Right lobe of liver (tissue), 6 donors: ENCODE measurements around the gene CAPN7. TPM values are rescaled to one million over a fixed set of nuclear protein-coding genes. Genes with fewer than 3 reads are reported as not detected.

Experiments used
- ATAC-seq, 4 donors: fragments of 200-7000 bp; cut with Tn5 transposase; one replicate each; pipeline ENCODE4 v1.9.1; 2020; ENCODE audit warnings: mild to moderate bottlenecking in 4 of 4, moderate library complexity in 4 of 4
- DNase-seq, 3 donors: peaks; one replicate each; pipeline ENCODE4 v3.0.0-alpha.2; 2020
- H3K27ac ChIP-seq, 3 donors: fragments of 200-600 bp; one replicate each; pipeline ENCODE4 v1.8.0; 2022
- H3K27me3 ChIP-seq, 2 donors: fragments of 200-600 bp; one replicate each; pipeline ENCODE4 v1.8.0; 2022
- H3K36me3 ChIP-seq, 4 donors: fragments of 200-600 bp; sonication (generic) in 1 of 4; one replicate each; pipeline versions ENCODE4 v1.5.1 to v1.8.0; 2017 to 2022; ENCODE audit warnings: control low read depth in 1 of 4
- H3K4me1 ChIP-seq, 4 donors: fragments of 200-600 bp; sonication (generic) in 1 of 4; one replicate each; pipeline versions ENCODE4 v1.5.1 to v1.8.0; 2017 to 2022; ENCODE audit warnings: control low read depth in 1 of 4
- H3K4me3 ChIP-seq, 3 donors: fragments of 200-600 bp; one replicate each; pipeline ENCODE4 v1.8.0; 2022
- H3K9me3 ChIP-seq, 4 donors: fragments of 200-600 bp; sonication (generic) in 1 of 4; one replicate each; pipeline versions ENCODE4 v1.5.1 to v1.8.0; 2017 to 2022; ENCODE audit warnings: control low read depth in 1 of 4
- CTCF ChIP-seq, 4 donors: fragments of 200-600 bp in 3 of 4; fragments of 450-650 bp in 1 of 4; IDR thresholded peaks; one replicate each; pipeline versions ENCODE4 v1.5.1 to v1.8.0; 2016 to 2022; ENCODE audit warnings: antibody characterized with exemption in 4 of 4, mild to moderate bottlenecking in 2 of 4
- POLR2A ChIP-seq: fragments of 450-650 bp; IDR thresholded peaks from one replicate; pipeline ENCODE4 v1.6.1; 2017; ENCODE audit warnings: antibody characterized with exemption, mild to moderate bottlenecking
- WGBS: methylation state at CpG from one replicate; pipeline ENCODE4 v1.1.6; 2018; ENCODE audit warnings: low coverage, low lambda C conversion rate; ENCODE audit not compliant: insufficient coverage; ENCODE audit errors: missing lambda C conversion rate; 5-methylcytosine and 5-hydroxymethylcytosine counted together
- intact Hi-C, 2 donors: fragments of 100-400 bp; cut with DNase I; formaldehyde crosslinking; loops; one replicate each; pipeline versions ENCODE4 v1.11.2 to v1.14.1; 2022
- total RNA-seq, 6 experiments: library from RNA; depleted of rRNA in 2 of 6; stranded (reverse); fragments of >200 nt in 2 of 6; fragmentation: NEBNext Ultra II Directional in 3 of 6; extraction: Animal tissue kit (Norgen Biotek cat#: 25700) in 3 of 6; gene quantifications; one replicate each; pipeline versions ENCODE4 v1.1.0 to v1.2.4, GENCODE V29; 2016 to 2023
- donor health status: DM: no; HTN: yes; CAD: no.
- donor health status: DM: no; HTN: no; CAD: no.
- donor health status: DM: no; HTN: no; CAD: no.
- donor health status: DM: no; HTN: yes; CAD: no.
- donor health status: DM: no; HTN: yes; CAD: no.

The CAPN7 gene
- total RNA-seq, 6 experiments from 2014 or later = 20.1 to 32.8 (median 23.1) TPM

GRCh38 chr3:15294929-15295328, 88.9 kb downstream of the CAPN7 start:
- Histone ChIP-seq H3K4me3 (no peak overlapping the region), H3K36me3 (no peaks in the 10 kb centered on the region), H3K27ac (peak overlapping the region; percentile 57 to 85 (median 74)), H3K9me3 (no peaks in the 10 kb centered on the region), H3K4me1 (peaks cover 0 to 36% (median 5%) of the 10 kb centered on the region in 4 donors), H3K27me3 (no peaks in the 10 kb centered on the region)
- TF ChIP-seq POLR2A (peak; percentile 17), CTCF (IDR thresholded peaks at IDR 0.05) (no peak)
- ATAC-seq (peak; percentile 28 to 46 (median 36)), DNase-seq (no peak)
- WGBS = 51% methylated on average over 5 of the region's 5 CpGs
- intact Hi-C loops = no loop called here

GRCh38 chr3:15295506-15295905, 89.5 kb downstream of the CAPN7 start:
- Histone ChIP-seq H3K9me3 (no peaks in the 10 kb centered on the region), H3K27ac (peak overlapping the region; percentile 57 to 85 (median 74)), H3K27me3 (no peaks in the 10 kb centered on the region), H3K36me3 (no peaks in the 10 kb centered on the region), H3K4me3 (no peak overlapping the region), H3K4me1 (peaks cover 0 to 36% (median 5%) of the 10 kb centered on the region in 4 donors)
- TF ChIP-seq CTCF (IDR thresholded peaks at IDR 0.05) (no peak), POLR2A (no peak)
- WGBS = 50% methylated on average over 6 of the region's 6 CpGs
- ATAC-seq = peak; percentile 26 to 50 (median 35)
- no peak for DNase-seq
- intact Hi-C loops = no loop called here

GRCh38 chr3:15297608-15298350, 91.7 kb downstream of the CAPN7 start:
- no peak for ATAC-seq
- no peak for TF ChIP-seq CTCF (IDR thresholded peaks at IDR 0.05)
- Histone ChIP-seq H3K9me3 (no peaks in the 10 kb centered on the region), H3K4me1 (peaks cover 0 to 24% (median 2%) of the 10 kb centered on the region in 4 donors), H3K27me3 (no peaks in the 10 kb centered on the region), H3K27ac (no peak overlapping the region), H3K4me3 (no peak overlapping the region), H3K36me3 (peaks cover 0 to 2% (median 0%) of the 10 kb centered on the region in 4 donors)
- intact Hi-C loops = no loop called here
- WGBS = 76% methylated on average over 3 of the region's 4 CpGs
- DNase-seq = no peak

- H3K27ac ChIP-seq = no peak overlapping the region
- intact Hi-C loops = no loop called here
- ATAC-seq (no peak), DNase-seq (no peak)
- 77% methylated on average over 3 of the region's 3 CpGs for WGBS
- no peaks in the 10 kb centered on the region for H3K27me3 ChIP-seq
- H3K4me3 ChIP-seq = no peak overlapping the region
- peaks cover 0 to 17% (median 2%) of the 10 kb centered on the region in 4 donors for H3K4me1 ChIP-seq
- H3K36me3 ChIP-seq = peaks cover 0 to 2% (median 0%) of the 10 kb centered on the region in 4 donors
- no peaks in the 10 kb centered on the region for H3K9me3 ChIP-seq
- TF ChIP-seq POLR2A = no peak
- no peak for TF ChIP-seq CTCF (IDR thresholded peaks at IDR 0.05)
Observed at GRCh38 chr3:15298504-15298903, 92.5 kb downstream of the CAPN7 start.
